Coronary artery (tissue), 2 donors: ENCODE data around the gene SCP2D1.

Source experiments
- DNase-seq: peaks from one replicate; pipeline ENCODE4 v3.0.0-alpha.2; 2017; ENCODE audit warnings: low spot score
- H3K27ac ChIP-seq, 2 donors: fragments of 200-600 bp; sonication (generic); one replicate each; pipeline ENCODE4 v1.5.1; 2016 to 2019
- H3K4me3 ChIP-seq: fragments of 200-600 bp; sonication (generic); 2 replicates; pipeline ENCODE4 v1.5.1; 2016; ENCODE audit warnings: mild to moderate bottlenecking, moderate library complexity
- CTCF ChIP-seq: fragments of 200-600 bp; sonication (generic); IDR thresholded peaks from one replicate; pipeline ENCODE4 v1.5.1; 2019; ENCODE audit warnings: antibody characterized with exemption

SCP2D1 gene

GRCh38 chr20:18813483-18813882 lies at the start of gene SCP2D1:
Gene SCP2D1 (plus strand): TSS chr20:18813783. CDS start chr20:18813816, 33 bp downstream.
- TF ChIP-seq CTCF: no peak
- no peak for DNase-seq
- Histone ChIP-seq H3K4me3 (no peak within 1 kb of the TSS), H3K27ac (no peak within 1 kb of the TSS)

GRCh38 chr20:18767676-18768075 lies 45.9 kb upstream of the SCP2D1 start:
- H3K27ac ChIP-seq: no peak overlapping the region
- H3K4me3 ChIP-seq: no peak overlapping the region
- TF ChIP-seq CTCF: no peak
- DNase-seq: peak; percentile 29

GRCh38 chr20:18773566-18773965 lies 40.0 kb upstream of the SCP2D1 start:
- Histone ChIP-seq H3K27ac (no peak overlapping the region), H3K4me3 (no peak overlapping the region)
- TF ChIP-seq CTCF: no peak
- DNase-seq: peak; percentile 24

GRCh38 chr20:18774207-18774606 lies 39.4 kb upstream of the SCP2D1 start:
- no peak overlapping the region for H3K27ac ChIP-seq
- H3K4me3 ChIP-seq: no peak overlapping the region
- DNase-seq: no peak
- no peak for TF ChIP-seq CTCF

- no peak for TF ChIP-seq CTCF
- H3K27ac ChIP-seq: no peak overlapping the region
- no peak for DNase-seq
- no peak overlapping the region for H3K4me3 ChIP-seq
Observed at GRCh38 chr20:18775633-18776032, 38.0 kb upstream of the SCP2D1 start.

- TF ChIP-seq CTCF: no peak
- Histone ChIP-seq H3K4me3 (no peak overlapping the region), H3K27ac (no peak overlapping the region)
- DNase-seq: no peak
Observed at GRCh38 chr20:18778690-18779392, 34.7 kb upstream of the SCP2D1 start.

GRCh38 chr20:18780385-18781130 lies 33.0 kb upstream of the SCP2D1 start:
- no peak for TF ChIP-seq CTCF
- Histone ChIP-seq H3K4me3 (no peak overlapping the region), H3K27ac (no peak overlapping the region)
- DNase-seq: no peak
